OCI-LY3 (cell line): ENCODE results near the gene FRMD7.

ENCODE experiments used
- H2AFZ ChIP-seq: fragments of 200-600, 300-600 bp; shearing (Covaris generic); 2 replicates; pipeline ENCODE4 v1.6.0; 2014; ENCODE audit warnings: antibody characterized with exemption, low read depth, low read length
- H3K27ac ChIP-seq: fragments of 200-600, 300-600 bp; sonication (generic); 2 replicates; pipeline ENCODE4 v1.5.1; 2014; ENCODE audit warnings: mild to moderate bottlenecking, low read length, moderate library complexity, mixed read lengths
- H3K27me3 ChIP-seq: fragments of 200-600, 300-600 bp; sonication (generic); 2 replicates; pipeline ENCODE4 v1.6.1; 2014; ENCODE audit warnings: low read depth, low read length, mixed read lengths
- H3K36me3 ChIP-seq: fragments of 200-600, 300-600 bp; sonication (generic); replicated peaks from 2 replicates; pipeline ENCODE3; 2014; ENCODE audit warnings: low read depth, low read length, mixed read lengths
- H3K4me1 ChIP-seq: fragments of 300-600, 200-600 bp; sonication (generic); 2 replicates; pipeline ENCODE4 v1.6.1; 2014; ENCODE audit warnings: low read length, mixed read lengths
- H3K4me2 ChIP-seq: fragments of 200-600, 300-600 bp; sonication (generic); 2 replicates; pipeline ENCODE4 v1.6.1; 2014; ENCODE audit warnings: low read length, mixed read lengths
- H3K4me3 ChIP-seq: fragments of 300-600, 200-600 bp; sonication (generic); 2 replicates; pipeline ENCODE4 v1.5.1; 2014; ENCODE audit warnings: antibody characterized with exemption, mild to moderate bottlenecking, low read length, moderate library complexity
- H3K79me2 ChIP-seq: fragments of 300-600, 200-600 bp; shearing (Covaris generic); 2 replicates; pipeline ENCODE4 v1.6.1; 2014; ENCODE audit warnings: mild to moderate bottlenecking, low read length, mixed read lengths
- H3K9ac ChIP-seq: fragments of 300-600, 200-600 bp; shearing (Covaris generic); 2 replicates; pipeline ENCODE4 v1.6.0; 2014; ENCODE audit warnings: mild to moderate bottlenecking, low read length, moderate library complexity
- H3K9me3 ChIP-seq: fragments of 200-600, 300-600 bp; shearing (Covaris generic); 2 replicates; pipeline ENCODE4 v1.6.1; 2014; ENCODE audit warnings: low read length, mixed read lengths; ENCODE audit not compliant: insufficient read depth
- H4K20me1 ChIP-seq: fragments of 200-600, 300-600 bp; sonication (generic); 2 replicates; pipeline ENCODE4 v1.6.1; 2016; ENCODE audit warnings: low read length, mixed read lengths; ENCODE audit not compliant: insufficient read depth
- CTCF ChIP-seq: fragments of 200-600, 300-600 bp; sonication (generic); IDR thresholded peaks from 2 replicates; pipeline ENCODE4 v1.5.1; 2014; ENCODE audit warnings: antibody characterized with exemption, low read length, low read depth
- EZH2phosphoT487 ChIP-seq: fragments of 200-600 bp; shearing (Covaris generic); IDR thresholded peaks from 2 replicates; pipeline ENCODE4 v1.6.1; 2018; ENCODE audit warnings: antibody characterized with exemption, mixed run types, low read depth

FRMD7 gene

GRCh38 chrX:132088864-132089263, 39.0 kb downstream of the FRMD7 start:
- Histone ChIP-seq H3K79me2 (no peaks in the 10 kb centered on the region), H2AFZ (no peak overlapping the region), H4K20me1 (no peaks in the 10 kb centered on the region), H3K9ac (no peak overlapping the region), H3K27me3 (no peaks in the 10 kb centered on the region), H3K36me3 (no peaks in the 10 kb centered on the region), H3K4me1 (no peaks in the 10 kb centered on the region), H3K4me2 (no peak overlapping the region), H3K4me3 (no peak overlapping the region), H3K27ac (no peak overlapping the region), H3K9me3 (no peaks in the 10 kb centered on the region)
- no peak for TF ChIP-seq CTCF
- TF ChIP-seq EZH2phosphoT487 = no peak

- Histone ChIP-seq H3K4me2 (no peak overlapping the region), H3K9me3 (no peaks in the 10 kb centered on the region), H4K20me1 (no peaks in the 10 kb centered on the region), H3K4me1 (no peaks in the 10 kb centered on the region), H2AFZ (no peak overlapping the region), H3K79me2 (no peaks in the 10 kb centered on the region), H3K4me3 (no peak overlapping the region), H3K27ac (no peak overlapping the region), H3K36me3 (no peaks in the 10 kb centered on the region), H3K27me3 (no peaks in the 10 kb centered on the region), H3K9ac (no peak overlapping the region)
- TF ChIP-seq EZH2phosphoT487 (no peak), CTCF (no peak)
Measured at GRCh38 chrX:132086672-132087071, 41.1 kb downstream of the FRMD7 start.

GRCh38 chrX:132085786-132086185, 42.0 kb downstream of the FRMD7 start:
- no peak overlapping the region for H2AFZ ChIP-seq
- H3K9ac ChIP-seq = no peak overlapping the region
- no peaks in the 10 kb centered on the region for H3K79me2 ChIP-seq
- no peak overlapping the region for H3K4me3 ChIP-seq
- no peak overlapping the region for H3K27ac ChIP-seq
- H4K20me1 ChIP-seq = no peaks in the 10 kb centered on the region
- H3K4me2 ChIP-seq = no peak overlapping the region
- H3K4me1 ChIP-seq = no peaks in the 10 kb centered on the region
- no peaks in the 10 kb centered on the region for H3K27me3 ChIP-seq
- TF ChIP-seq EZH2phosphoT487 (no peak), CTCF (no peak)
- H3K9me3 ChIP-seq = no peaks in the 10 kb centered on the region
- no peaks in the 10 kb centered on the region for H3K36me3 ChIP-seq

- Histone ChIP-seq H3K4me2 (no peak overlapping the region), H4K20me1 (no peaks in the 10 kb centered on the region), H3K9me3 (no peaks in the 10 kb centered on the region), H2AFZ (no peak overlapping the region), H3K36me3 (peaks cover 2% of the 10 kb centered on the region), H3K27ac (no peak overlapping the region), H3K9ac (no peak overlapping the region), H3K79me2 (no peaks in the 10 kb centered on the region), H3K4me1 (peaks cover 7% of the 10 kb centered on the region), H3K4me3 (no peak overlapping the region), H3K27me3 (no peaks in the 10 kb centered on the region)
- TF ChIP-seq CTCF (no peak), EZH2phosphoT487 (no peak)
Measured at GRCh38 chrX:132077912-132078311, 49.9 kb downstream of the FRMD7 start.
